Choroid plexus epithelial cell (primary cell): Measurements from ENCODE around the gene LRRTM3.

Source experiments
- DNase-seq: peaks from one replicate; pipeline ENCODE4 v3.0.0-alpha.2; 2010; ENCODE audit warnings: low read depth
- H3K4me3 ChIP-seq: 2 replicates; pipeline ENCODE4 v1.5.1; 2011; ENCODE audit warnings: low read depth, mild to moderate bottlenecking, control low read depth, low read length, moderate library complexity
- CTCF ChIP-seq: conservative IDR thresholded peaks from 2 replicates; pipeline ENCODE4 v1.5.1; 2011; ENCODE audit warnings: low read depth, mild to moderate bottlenecking, control low read depth, inconsistent platforms, low read length, moderate library complexity

The LRRTM3 gene

GRCh38 chr10:66888237-66888636 lies 37.6 kb upstream of the LRRTM3 start:
- no peak for DNase-seq
- no peak for TF ChIP-seq CTCF
- no peak overlapping the region for H3K4me3 ChIP-seq

GRCh38 chr10:66892871-66893270 lies 33.0 kb upstream of the LRRTM3 start:
- no peak overlapping the region for H3K4me3 ChIP-seq
- TF ChIP-seq CTCF, result no peak
- no peak for DNase-seq

- no peak for TF ChIP-seq CTCF
- DNase-seq, result no peak
- no peak overlapping the region for H3K4me3 ChIP-seq
Measured at GRCh38 chr10:66910671-66911070, 15.2 kb upstream of the LRRTM3 start.

- no peak overlapping the region for H3K4me3 ChIP-seq
- DNase-seq, result no peak
- TF ChIP-seq CTCF, result no peak
Measured at GRCh38 chr10:66916030-66916429, 9.8 kb upstream of the LRRTM3 start.

GRCh38 chr10:66917104-66917503 lies 8.7 kb upstream of the LRRTM3 start:
- DNase-seq, result no peak
- no peak overlapping the region for H3K4me3 ChIP-seq
- TF ChIP-seq CTCF, result no peak

- TF ChIP-seq CTCF, result no peak
- no peak overlapping the region for H3K4me3 ChIP-seq
- DNase-seq, result no peak
Measured at GRCh38 chr10:66919248-66919647, 6.6 kb upstream of the LRRTM3 start.

GRCh38 chr10:66924674-66925345 lies 1.0 kb upstream of the LRRTM3 start:
- no peak for TF ChIP-seq CTCF
- DNase-seq, result peak; percentile 1
- no peak overlapping the region for H3K4me3 ChIP-seq
